Upper lobe of left lung (tissue), 6 donors: Measurements from ENCODE around the gene PLA2G15. TPM values are rescaled to one million over a fixed set of nuclear protein-coding genes. Genes with fewer than 3 reads are reported as not detected.

Experiments
- ATAC-seq, 2 donors: fragments of 200-7000 bp; cut with Tn5 transposase; one replicate each; pipeline ENCODE4 v1.9.1; 2022; ENCODE audit warnings: mild to moderate bottlenecking in 2 of 2, moderate library complexity in 2 of 2; ENCODE audit not compliant: low FRiP score in 2 of 2
- DNase-seq, 2 donors: peaks; one replicate each; pipeline ENCODE4 v3.0.0-alpha.2; 2019 to 2020
- H3K27ac ChIP-seq, 4 donors: fragments of 200-600 bp; sonication (generic); one replicate each; pipeline ENCODE4 v1.5.1; 2016 to 2019
- H3K27me3 ChIP-seq, 4 donors: fragments of 200-600 bp; sonication (generic); one replicate each; pipeline ENCODE4 v1.5.1; 2017 to 2019
- H3K36me3 ChIP-seq, 4 donors: fragments of 200-600 bp; sonication (generic); one replicate each; pipeline ENCODE4 v1.5.1; 2016 to 2019
- H3K4me1 ChIP-seq, 4 donors: fragments of 200-600 bp; sonication (generic); one replicate each; pipeline ENCODE4 v1.5.1; 2018 to 2019
- H3K4me3 ChIP-seq, 4 donors: fragments of 200-600 bp; sonication (generic); one replicate each; pipeline ENCODE4 v1.5.1; 2017 to 2019; ENCODE audit warnings: mild to moderate bottlenecking in 2 of 4, moderate library complexity in 1 of 4
- H3K9me3 ChIP-seq, 4 donors: fragments of 200-600 bp; sonication (generic); one replicate each; pipeline ENCODE4 v1.5.1; 2018 to 2019
- EP300 ChIP-seq, 4 donors: sonication (generic); formaldehyde crosslinking; IDR thresholded peaks; one replicate each; pipeline ENCODE4 v1.5.1; 2017; ENCODE audit warnings: antibody characterized with exemption in 4 of 4, control low read depth in 2 of 4
- POLR2A ChIP-seq, 4 donors: fragments of 450-650 bp; IDR thresholded peaks; one replicate each; pipeline ENCODE4 v1.5.1; 2016 to 2017; ENCODE audit warnings: antibody characterized with exemption in 4 of 4, mild to moderate bottlenecking in 2 of 4
- POLR2AphosphoS5 ChIP-seq, 2 donors: sonication (generic); formaldehyde crosslinking; IDR thresholded peaks; one replicate each; pipeline ENCODE4 v1.5.1; 2017; ENCODE audit warnings: antibody characterized with exemption in 2 of 2
- WGBS, 2 donors: methylation state at CpG; one replicate each; pipeline ENCODE4 v1.1.5; 2017 to 2018; 5-methylcytosine and 5-hydroxymethylcytosine counted together
- total RNA-seq, 6 donors: library from RNA; depleted of rRNA in 4 of 6; stranded (reverse); fragments of >200 nt in 4 of 6; gene quantifications; one replicate each; pipeline versions ENCODE4 v1.1.0 to v1.2.1, GENCODE V29; 2016 to 2021
- TF ChIP-seq, protein P1 (sequence below), 6 experiments: fragments of 450-650 bp in 4 of 6; fragments of 200-600 bp in 2 of 6; sonication (generic) in 2 of 6; IDR thresholded peaks; one replicate each; pipeline ENCODE4 v1.5.1; 2016 to 2019; ENCODE audit warnings: antibody characterized with exemption in 6 of 6
- donor health status: DM: no; HTN: no; CAD: no; lungs with moderate emphysema.
- donor health status: DM: no; HTN: yes; CAD: no; lungs with severe emphysema.

The PLA2G15 gene
- total RNA-seq, 6 donors from 2014 or later: 25.6 to 84.8 (median 57.5) TPM

DNA sequence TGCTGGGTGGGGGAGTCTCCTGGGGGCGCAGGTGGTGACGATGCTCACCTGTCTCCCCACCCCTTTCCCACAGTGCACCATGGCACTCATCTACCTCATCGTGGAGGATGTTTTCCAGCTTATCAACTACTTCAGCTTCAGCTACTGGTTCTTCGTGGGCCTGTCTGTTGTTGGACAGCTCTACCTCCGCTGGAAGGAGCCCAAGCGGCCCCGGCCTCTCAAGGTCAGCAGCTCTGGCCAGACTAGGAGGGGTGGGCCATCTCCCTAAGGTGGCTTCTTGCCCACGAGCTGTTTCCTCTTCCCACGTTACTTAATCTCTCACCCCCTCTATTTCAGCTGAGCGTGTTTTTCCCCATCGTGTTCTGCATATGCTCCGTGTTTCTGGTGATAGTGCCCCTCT lies 51.1 kb downstream of the PLA2G15 start:
- Histone ChIP-seq H3K9me3 (no peaks in the 10 kb centered on the region), H3K27me3 (no peaks in the 10 kb centered on the region), H3K36me3 (peaks cover 14 to 99% (median 72%) of the 10 kb centered on the region in 4 donors), H3K4me1 (no peaks in the 10 kb centered on the region), H3K27ac (no peak overlapping the region), H3K4me3 (no peak overlapping the region)
- TF ChIP-seq POLR2AphosphoS5 (IDR thresholded peaks at IDR 0.05): no peak
- no peak for TF ChIP-seq EP300 (IDR thresholded peaks at IDR 0.05)
- TF ChIP-seq, protein P1, sequence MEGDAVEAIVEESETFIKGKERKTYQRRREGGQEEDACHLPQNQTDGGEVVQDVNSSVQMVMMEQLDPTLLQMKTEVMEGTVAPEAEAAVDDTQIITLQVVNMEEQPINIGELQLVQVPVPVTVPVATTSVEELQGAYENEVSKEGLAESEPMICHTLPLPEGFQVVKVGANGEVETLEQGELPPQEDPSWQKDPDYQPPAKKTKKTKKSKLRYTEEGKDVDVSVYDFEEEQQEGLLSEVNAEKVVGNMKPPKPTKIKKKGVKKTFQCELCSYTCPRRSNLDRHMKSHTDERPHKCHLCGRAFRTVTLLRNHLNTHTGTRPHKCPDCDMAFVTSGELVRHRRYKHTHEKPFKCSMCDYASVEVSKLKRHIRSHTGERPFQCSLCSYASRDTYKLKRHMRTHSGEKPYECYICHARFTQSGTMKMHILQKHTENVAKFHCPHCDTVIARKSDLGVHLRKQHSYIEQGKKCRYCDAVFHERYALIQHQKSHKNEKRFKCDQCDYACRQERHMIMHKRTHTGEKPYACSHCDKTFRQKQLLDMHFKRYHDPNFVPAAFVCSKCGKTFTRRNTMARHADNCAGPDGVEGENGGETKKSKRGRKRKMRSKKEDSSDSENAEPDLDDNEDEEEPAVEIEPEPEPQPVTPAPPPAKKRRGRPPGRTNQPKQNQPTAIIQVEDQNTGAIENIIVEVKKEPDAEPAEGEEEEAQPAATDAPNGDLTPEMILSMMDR (IDR thresholded peaks at IDR 0.05): no peak
- no peak for TF ChIP-seq POLR2A (IDR thresholded peaks at IDR 0.05)
- ATAC-seq (no peak), DNase-seq (no peak)
- WGBS, 2 donors: 77 to 83% methylated on average over 12 of the region's 12 CpGs

DNA sequence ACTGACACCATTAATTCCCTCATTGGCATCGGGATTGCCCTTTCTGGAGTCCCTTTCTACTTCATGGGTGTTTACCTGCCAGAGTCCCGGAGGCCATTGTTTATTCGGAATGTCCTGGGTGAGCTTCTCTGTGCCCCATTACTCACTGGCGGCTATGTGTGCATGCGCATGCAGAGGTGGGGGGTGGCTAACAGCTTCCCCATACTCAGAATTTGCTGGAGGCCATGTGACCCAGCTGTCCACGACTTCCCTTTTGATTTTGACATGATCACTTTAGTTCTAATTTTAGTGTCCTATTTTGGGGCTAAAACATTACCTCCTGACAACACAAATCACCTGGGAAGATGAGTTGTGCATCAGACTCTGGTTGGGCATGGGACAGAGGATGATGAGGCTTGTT lies 51.5 kb downstream of the PLA2G15 start:
- TF ChIP-seq EP300 (IDR thresholded peaks at IDR 0.05): no peak
- TF ChIP-seq POLR2A (IDR thresholded peaks at IDR 0.05): no peak
- no peak for TF ChIP-seq POLR2AphosphoS5 (IDR thresholded peaks at IDR 0.05)
- TF ChIP-seq, protein P1 (IDR thresholded peaks at IDR 0.05): no peak
- ATAC-seq (no peak), DNase-seq (peak in 1 of 2 donors; percentile 30)
- H3K4me1 ChIP-seq: no peaks in the 10 kb centered on the region
- no peak overlapping the region for H3K27ac ChIP-seq
- H3K27me3 ChIP-seq: no peaks in the 10 kb centered on the region
- peaks cover 18 to 100% (median 73%) of the 10 kb centered on the region in 4 donors for H3K36me3 ChIP-seq
- H3K4me3 ChIP-seq: no peak overlapping the region
- no peaks in the 10 kb centered on the region for H3K9me3 ChIP-seq
- WGBS, 2 donors: 71 to 81% methylated on average over 6 of the region's 6 CpGs

DNA sequence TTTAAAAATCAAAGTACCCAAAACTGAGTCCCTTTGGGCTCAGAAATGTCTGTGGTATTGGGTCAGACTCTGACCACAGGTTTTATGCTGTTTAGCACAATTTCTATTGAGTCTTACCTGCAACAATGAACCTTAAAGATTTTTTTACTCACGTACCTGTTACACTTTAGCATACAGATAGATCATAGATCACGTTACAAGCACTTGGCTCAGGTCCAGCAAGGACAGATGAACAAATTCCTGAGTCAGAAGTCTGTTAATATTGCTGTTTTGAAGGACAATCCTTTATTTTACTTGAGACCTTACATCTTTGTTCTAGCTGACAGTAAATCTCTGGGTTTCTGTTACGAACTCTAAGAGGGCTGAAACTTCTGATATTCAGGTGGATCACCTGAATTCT lies 52.7 kb downstream of the PLA2G15 start:
- H3K36me3 ChIP-seq: peaks cover 24 to 100% (median 78%) of the 10 kb centered on the region in 4 donors

DNA sequence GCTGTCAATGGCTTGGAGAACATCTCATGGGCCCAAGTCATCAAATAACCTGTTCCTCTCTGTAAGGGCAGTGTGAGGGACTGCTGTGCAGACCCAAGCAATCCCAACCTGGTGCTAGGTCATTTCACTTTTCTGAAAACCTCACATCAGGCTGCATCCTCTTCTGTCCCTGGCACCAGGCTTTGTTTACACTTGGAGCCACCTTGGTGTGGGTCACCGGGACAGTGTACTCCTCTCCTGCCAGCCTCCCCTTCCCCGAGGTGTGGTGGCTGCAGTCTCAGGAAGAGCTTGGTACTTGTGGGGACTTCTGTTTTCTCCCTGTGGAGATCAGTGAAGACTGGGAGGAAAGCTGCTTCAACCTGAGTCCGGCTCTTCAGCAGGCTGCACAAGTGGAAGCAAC lies 53.1 kb downstream of the PLA2G15 start:
- no peak overlapping the region for H3K27ac ChIP-seq
- TF ChIP-seq, protein P1 (IDR thresholded peaks at IDR 0.05): no peak
- TF ChIP-seq EP300 (IDR thresholded peaks at IDR 0.05) (no peak), POLR2AphosphoS5 (IDR thresholded peaks at IDR 0.05) (no peak), POLR2A (IDR thresholded peaks at IDR 0.05) (no peak)
- ATAC-seq (no peak), DNase-seq (no peak)
- WGBS, 2 donors: 70 to 85% methylated on average over 3 of the region's 3 CpGs
- H3K4me1 ChIP-seq: no peaks in the 10 kb centered on the region
- H3K9me3 ChIP-seq: no peaks in the 10 kb centered on the region
- no peak overlapping the region for H3K4me3 ChIP-seq
- no peaks in the 10 kb centered on the region for H3K27me3 ChIP-seq
- peaks cover 24 to 100% (median 79%) of the 10 kb centered on the region in 4 donors for H3K36me3 ChIP-seq

More for the DNA sequence above, 52.7 kb downstream of the PLA2G15 start:
- DNase-seq (no peak), ATAC-seq (no peak)
- no peaks in the 10 kb centered on the region for H3K27me3 ChIP-seq
- no peak for TF ChIP-seq EP300 (IDR thresholded peaks at IDR 0.05)
- no peak for TF ChIP-seq POLR2A (IDR thresholded peaks at IDR 0.05)
- TF ChIP-seq, protein P1 (IDR thresholded peaks at IDR 0.05): no peak
- no peak for TF ChIP-seq POLR2AphosphoS5 (IDR thresholded peaks at IDR 0.05)
- no peak overlapping the region for H3K27ac ChIP-seq
- WGBS, 2 donors: 66 to 71% methylated on average over 3 of the region's 3 CpGs
- H3K4me3 ChIP-seq: no peak overlapping the region
- no peaks in the 10 kb centered on the region for H3K4me1 ChIP-seq
- H3K9me3 ChIP-seq: no peaks in the 10 kb centered on the region

DNA sequence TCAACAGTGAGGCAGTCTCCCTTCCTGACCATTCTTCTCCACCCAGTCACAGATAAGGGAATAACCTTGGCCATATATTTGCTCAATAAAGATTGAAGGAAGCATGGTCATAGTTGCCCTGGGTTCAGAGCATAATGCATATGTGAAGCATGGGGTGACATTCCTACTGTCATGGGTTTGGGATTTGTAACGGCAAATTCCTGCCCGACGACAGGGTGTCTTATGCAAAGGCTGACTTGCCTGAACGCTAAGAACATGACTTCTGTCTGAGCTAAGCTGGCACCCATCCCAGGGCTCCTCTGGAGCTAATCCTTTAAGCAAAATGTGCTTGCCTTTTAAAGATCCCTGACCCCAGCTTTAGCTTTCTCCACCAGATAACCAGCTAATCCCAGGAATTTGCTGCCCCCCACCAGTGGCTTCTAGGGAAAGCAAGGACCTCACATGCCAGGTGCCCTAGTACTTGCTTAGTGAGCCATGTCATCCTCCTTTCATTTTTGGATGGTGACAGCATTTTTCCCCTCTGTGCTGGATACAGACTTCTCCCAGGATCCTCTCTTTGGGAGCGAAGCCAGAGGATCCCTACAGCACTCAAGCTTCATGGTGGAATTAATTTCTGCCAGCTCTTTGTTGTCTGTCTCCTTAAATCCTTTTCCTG lies 53.9 kb downstream of the PLA2G15 start:
- ATAC-seq: peak in 1 of 2 donors; percentile 41
- 67 to 80% methylated on average over 5 of the region's 5 CpGs for WGBS, 2 donors
- no peak overlapping the region for H3K27ac ChIP-seq
- peaks cover 24 to 100% (median 79%) of the 10 kb centered on the region in 4 donors for H3K36me3 ChIP-seq
- TF ChIP-seq POLR2AphosphoS5 (IDR thresholded peaks at IDR 0.05) (no peak), EP300 (IDR thresholded peaks at IDR 0.05) (no peak), POLR2A (IDR thresholded peaks at IDR 0.05) (no peak)
- TF ChIP-seq, protein P1 (IDR thresholded peaks at IDR 0.05): no peak
- no peaks in the 10 kb centered on the region for H3K27me3 ChIP-seq
- H3K9me3 ChIP-seq: no peaks in the 10 kb centered on the region
- H3K4me3 ChIP-seq: no peak overlapping the region
- H3K4me1 ChIP-seq: no peaks in the 10 kb centered on the region
- no peak for DNase-seq
